WERI-Rb-1 (cell line): ENCODE data around the gene NR3C2.

Experiments
- DNase-seq: peaks from one replicate; pipeline ENCODE4 v3.0.0-alpha.2; 2020
- H3K27ac ChIP-seq: fragments of 250-450 bp; sonication (Bioruptor Pico); 2 replicates; pipeline ENCODE4 v1.5.1; 2020; ENCODE audit warnings: mild to moderate bottlenecking, moderate library complexity
- H3K27me3 ChIP-seq: fragments of 250-450 bp; sonication (Bioruptor Pico); 2 replicates; pipeline ENCODE4 v1.5.1; 2021; ENCODE audit warnings: mild to moderate bottlenecking, low read depth, moderate library complexity; ENCODE audit not compliant: insufficient read depth, severe bottlenecking
- H3K36me3 ChIP-seq: fragments of 250-450 bp; sonication (Bioruptor Pico); 2 replicates; pipeline ENCODE4 v1.5.1; 2020; ENCODE audit warnings: mild to moderate bottlenecking, moderate library complexity
- H3K4me3 ChIP-seq: 2 replicates; pipeline ENCODE4 v1.5.1; 2011; ENCODE audit warnings: low read depth, mild to moderate bottlenecking, control low read depth, low read length
- H3K9me3 ChIP-seq: fragments of 250-450 bp; sonication (Bioruptor Pico); 2 replicates; pipeline ENCODE4 v1.5.1; 2021; ENCODE audit warnings: mild to moderate bottlenecking, moderate library complexity; ENCODE audit not compliant: severe bottlenecking
- TF ChIP-seq, protein P1 (sequence below): IDR thresholded peaks from 2 replicates; pipeline ENCODE4 v1.5.1; 2011; ENCODE audit warnings: low read depth, mild to moderate bottlenecking, control low read depth, inconsistent platforms, low read length

The NR3C2 gene

GRCh38 chr4:148431401-148431800 lies 10.8 kb downstream of the NR3C2 start:
- no peak for DNase-seq
- Histone ChIP-seq H3K36me3 (no peaks in the 10 kb centered on the region), H3K27ac (no peak overlapping the region), H3K27me3 (no peaks in the 10 kb centered on the region), H3K4me3 (no peak overlapping the region), H3K9me3 (no peaks in the 10 kb centered on the region)
- TF ChIP-seq, protein P1, sequence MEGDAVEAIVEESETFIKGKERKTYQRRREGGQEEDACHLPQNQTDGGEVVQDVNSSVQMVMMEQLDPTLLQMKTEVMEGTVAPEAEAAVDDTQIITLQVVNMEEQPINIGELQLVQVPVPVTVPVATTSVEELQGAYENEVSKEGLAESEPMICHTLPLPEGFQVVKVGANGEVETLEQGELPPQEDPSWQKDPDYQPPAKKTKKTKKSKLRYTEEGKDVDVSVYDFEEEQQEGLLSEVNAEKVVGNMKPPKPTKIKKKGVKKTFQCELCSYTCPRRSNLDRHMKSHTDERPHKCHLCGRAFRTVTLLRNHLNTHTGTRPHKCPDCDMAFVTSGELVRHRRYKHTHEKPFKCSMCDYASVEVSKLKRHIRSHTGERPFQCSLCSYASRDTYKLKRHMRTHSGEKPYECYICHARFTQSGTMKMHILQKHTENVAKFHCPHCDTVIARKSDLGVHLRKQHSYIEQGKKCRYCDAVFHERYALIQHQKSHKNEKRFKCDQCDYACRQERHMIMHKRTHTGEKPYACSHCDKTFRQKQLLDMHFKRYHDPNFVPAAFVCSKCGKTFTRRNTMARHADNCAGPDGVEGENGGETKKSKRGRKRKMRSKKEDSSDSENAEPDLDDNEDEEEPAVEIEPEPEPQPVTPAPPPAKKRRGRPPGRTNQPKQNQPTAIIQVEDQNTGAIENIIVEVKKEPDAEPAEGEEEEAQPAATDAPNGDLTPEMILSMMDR: no peak

DNA sequence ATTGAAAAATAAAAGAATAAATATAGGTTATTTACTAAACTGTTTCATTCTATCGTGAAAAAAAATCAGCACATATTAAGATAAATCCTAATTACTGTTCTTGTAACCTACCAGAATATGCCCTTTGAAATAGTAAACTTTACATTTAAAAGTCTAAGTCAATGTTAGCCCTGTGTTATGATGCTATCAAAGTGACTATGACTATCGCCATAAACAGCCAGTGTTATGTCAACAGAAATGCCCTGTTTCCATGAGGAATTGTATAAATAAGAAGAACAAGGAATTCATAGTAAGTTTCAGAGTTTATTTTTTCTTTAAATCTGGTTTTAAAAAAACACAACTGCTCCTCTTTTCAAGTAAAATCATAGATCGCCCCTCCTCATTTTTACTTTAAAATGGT lies 11.4 kb downstream of the NR3C2 start:
- H3K4me3 ChIP-seq: no peak overlapping the region
- H3K27ac ChIP-seq: no peak overlapping the region
- TF ChIP-seq, protein P1: no peak
- H3K36me3 ChIP-seq: no peaks in the 10 kb centered on the region
- no peaks in the 10 kb centered on the region for H3K27me3 ChIP-seq
- H3K9me3 ChIP-seq: no peaks in the 10 kb centered on the region
- no peak for DNase-seq

- Histone ChIP-seq H3K9me3 (no peaks in the 10 kb centered on the region), H3K4me3 (no peak overlapping the region), H3K36me3 (no peaks in the 10 kb centered on the region), H3K27me3 (no peaks in the 10 kb centered on the region), H3K27ac (no peak overlapping the region)
- no peak for DNase-seq
- TF ChIP-seq, protein P1: no peak
Observed at GRCh38 chr4:148429206-148429605, 13.0 kb downstream of the NR3C2 start.

- Histone ChIP-seq H3K4me3 (no peak overlapping the region), H3K9me3 (no peaks in the 10 kb centered on the region), H3K27ac (no peak overlapping the region), H3K36me3 (no peaks in the 10 kb centered on the region), H3K27me3 (no peaks in the 10 kb centered on the region)
- TF ChIP-seq, protein P1: no peak
- DNase-seq: no peak
Observed at GRCh38 chr4:148426643-148427042, 15.6 kb downstream of the NR3C2 start.

DNA sequence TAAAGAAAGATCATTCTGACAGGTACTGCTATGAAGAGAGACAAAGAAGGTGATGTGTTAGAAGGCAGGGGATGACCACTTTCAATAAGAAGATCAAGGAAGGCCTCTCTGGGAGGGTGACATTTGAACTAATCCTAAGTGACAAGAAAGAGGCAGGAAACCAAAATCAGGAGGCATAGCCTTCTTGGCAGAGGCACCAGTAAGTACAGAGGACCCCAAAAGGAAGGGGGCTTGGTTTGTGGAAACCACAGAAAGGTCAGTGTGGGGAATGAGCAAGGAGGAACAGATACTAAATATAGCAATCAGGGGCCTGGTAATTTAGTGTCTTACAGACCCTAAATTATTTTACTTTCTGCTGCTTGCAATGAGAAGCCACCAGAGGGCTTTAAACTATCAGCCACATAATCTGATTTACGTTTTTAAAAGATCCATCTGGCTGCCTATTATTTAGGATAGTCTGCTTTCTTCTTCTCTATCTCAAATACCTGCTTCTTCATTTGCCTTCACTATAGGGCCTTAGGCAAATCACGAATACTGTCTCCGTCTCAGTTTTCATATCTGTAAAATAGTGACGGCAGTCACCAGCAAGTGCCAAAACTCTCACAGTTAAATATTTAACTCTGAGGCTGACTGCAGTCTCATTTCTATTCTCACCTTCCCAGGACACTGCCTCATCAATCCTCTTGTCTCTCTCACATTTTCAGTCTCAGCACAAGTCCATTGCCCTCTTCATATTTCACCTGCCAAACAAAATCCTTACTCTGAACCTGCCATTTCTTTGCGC lies 16.7 kb downstream of the NR3C2 start:
- no peaks in the 10 kb centered on the region for H3K27me3 ChIP-seq
- no peaks in the 10 kb centered on the region for H3K9me3 ChIP-seq
- DNase-seq: no peak
- H3K27ac ChIP-seq: peak overlapping the region; percentile 4; the same call in 1 of the 2 replicates
- no peak overlapping the region for H3K4me3 ChIP-seq
- no peaks in the 10 kb centered on the region for H3K36me3 ChIP-seq
- TF ChIP-seq, protein P1: peak; percentile 7; the same call in 1 of the 2 replicates

DNA sequence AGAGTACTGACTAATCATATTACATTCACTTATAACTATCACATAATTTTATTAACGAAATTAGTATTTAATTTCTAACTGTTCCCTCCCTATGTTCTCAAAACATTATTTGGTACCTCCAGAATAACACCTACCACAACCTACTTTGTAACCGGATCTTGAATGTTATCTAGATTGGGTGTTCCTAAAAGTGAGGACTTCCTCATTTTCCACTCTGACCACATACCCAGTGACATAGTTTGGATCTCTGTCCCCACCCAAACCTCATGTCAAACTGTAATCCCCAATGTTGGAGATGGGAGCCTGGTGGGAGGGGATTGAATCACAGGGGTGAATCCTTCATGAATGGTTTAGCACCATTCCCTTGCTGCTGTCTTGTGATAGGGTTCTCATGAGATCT lies 21.8 kb downstream of the NR3C2 start:
- no peak for DNase-seq
- H3K4me3 ChIP-seq: no peak overlapping the region
- H3K27ac ChIP-seq: no peak overlapping the region
- H3K9me3 ChIP-seq: no peaks in the 10 kb centered on the region
- TF ChIP-seq, protein P1: no peak
- no peaks in the 10 kb centered on the region for H3K36me3 ChIP-seq
- no peaks in the 10 kb centered on the region for H3K27me3 ChIP-seq
